CD14-positive monocyte (primary cell): ENCODE data around the gene MACROD2. TPM values are rescaled to one million over a fixed set of nuclear protein-coding genes. Genes with fewer than 3 reads are reported as not detected.

Experiments
- DNase-seq, 3 donors: peaks; one replicate each; pipeline ENCODE4 v3.0.0-alpha.2; 2011 to 2022
- H2AFZ ChIP-seq: 2 replicates; pipeline ENCODE4 v1.6.0; 2012; ENCODE audit warnings: mild to moderate bottlenecking, low read depth, low read length, inconsistent platforms; ENCODE audit not compliant: insufficient read depth, poor library complexity, severe bottlenecking
- H3K27ac ChIP-seq, 2 donors: 1 replicate in 1 of 2; 2 replicates in 1 of 2; pipeline ENCODE4 v1.5.1; 2012 to 2013; ENCODE audit warnings: low read length in 2 of 2, control low read depth in 1 of 2, inconsistent platforms in 1 of 2, low read depth in 1 of 2, mild to moderate bottlenecking in 1 of 2
- H3K27me3 ChIP-seq, 2 donors: one replicate each; pipeline versions ENCODE4 v1.6.0 to v1.6.1; 2011 to 2013; ENCODE audit warnings: low read length in 2 of 2; ENCODE audit not compliant: control insufficient read depth in 2 of 2, insufficient read depth in 2 of 2
- H3K36me3 ChIP-seq, 2 donors: replicated peaks in 1 of 2; 1 replicate in 1 of 2; 2 replicates in 1 of 2; pipeline versions ENCODE4 v1.5.1 to v1.6.1; 2012 to 2013; ENCODE audit warnings: low read length in 2 of 2, control low read depth in 1 of 2, inconsistent platforms in 1 of 2, mild to moderate bottlenecking in 1 of 2; ENCODE audit not compliant: insufficient read depth in 2 of 2, control insufficient read depth in 1 of 2
- H3K4me1 ChIP-seq, 2 donors: 1 replicate in 1 of 2; 2 replicates in 1 of 2; pipeline versions ENCODE4 v1.5.1 to v1.6.1; 2012 to 2013; ENCODE audit warnings: low read length in 2 of 2, control low read depth in 1 of 2, inconsistent platforms in 1 of 2, mild to moderate bottlenecking in 1 of 2, moderate library complexity in 1 of 2; ENCODE audit not compliant: insufficient read depth in 2 of 2, control insufficient read depth in 1 of 2
- H3K4me2 ChIP-seq: replicated peaks from 2 replicates; pipeline ENCODE3; 2012; ENCODE audit warnings: low read length, moderate library complexity, mild to moderate bottlenecking; ENCODE audit not compliant: poor library complexity, severe bottlenecking; ENCODE audit errors: extremely low read depth
- H3K4me3 ChIP-seq, 3 experiments: fragments of 200-600 bp in 1 of 3; sonication (generic) in 1 of 3; replicated peaks in 1 of 3; 1 replicate in 2 of 3; 2 replicates in 1 of 3; pipeline ENCODE4 v1.5.1; 2011 to 2013; ENCODE audit warnings: low read length in 3 of 3, mild to moderate bottlenecking in 3 of 3, control low read depth in 2 of 3, low read depth in 2 of 3, inconsistent platforms in 1 of 3, moderate library complexity in 1 of 3
- H3K79me2 ChIP-seq: 2 replicates; pipeline ENCODE4 v1.6.0; 2012; ENCODE audit warnings: mild to moderate bottlenecking, control low read depth, inconsistent platforms, low read length, moderate library complexity; ENCODE audit not compliant: insufficient read depth
- H3K9ac ChIP-seq: 2 replicates; pipeline ENCODE4 v1.6.0; 2017; ENCODE audit warnings: low read length, mild to moderate bottlenecking; ENCODE audit not compliant: insufficient read depth, poor library complexity, severe bottlenecking
- H3K9me3 ChIP-seq, 2 donors: replicated peaks in 1 of 2; 1 replicate in 1 of 2; 2 replicates in 1 of 2; pipeline versions ENCODE4 v1.5.1 to v1.6.1; 2012 to 2013; ENCODE audit warnings: low read length in 2 of 2, control low read depth in 1 of 2; ENCODE audit not compliant: control insufficient read depth in 1 of 2, insufficient read depth in 1 of 2
- H4K20me1 ChIP-seq: 2 replicates; pipeline ENCODE4 v1.6.0; 2012; ENCODE audit warnings: mild to moderate bottlenecking, low read length, control low read depth, moderate library complexity; ENCODE audit not compliant: insufficient read depth
- H3K27ac Mint-ChIP-seq, 7 donors: one replicate each; pipeline ENCODE4 v1.8.0; 2020; ENCODE audit warnings: mild to moderate bottlenecking in 7 of 7, mixed read lengths in 7 of 7, moderate library complexity in 6 of 7, inconsistent platforms in 2 of 7
- H3K27me3 Mint-ChIP-seq, 3 donors: one replicate each; pipeline ENCODE4 v1.8.0; 2021 to 2022; ENCODE audit warnings: low read depth in 3 of 3, mild to moderate bottlenecking in 3 of 3, mixed read lengths in 3 of 3, moderate library complexity in 3 of 3, inconsistent platforms in 1 of 3
- H3K36me3 Mint-ChIP-seq, 2 donors: one replicate each; pipeline ENCODE4 v1.8.0; 2020; ENCODE audit warnings: mixed read lengths in 2 of 2, inconsistent platforms in 1 of 2, mild to moderate bottlenecking in 1 of 2
- H3K4me1 Mint-ChIP-seq: one replicate; pipeline ENCODE4 v1.8.0; 2020; ENCODE audit warnings: mild to moderate bottlenecking, mixed read lengths
- H3K4me3 Mint-ChIP-seq, 2 donors: one replicate each; pipeline ENCODE4 v1.8.0; 2020; ENCODE audit warnings: mild to moderate bottlenecking in 2 of 2, mixed read lengths in 2 of 2, moderate library complexity in 1 of 2
- H3K9me3 Mint-ChIP-seq, 7 donors: one replicate each; pipeline ENCODE4 v1.8.0; 2020 to 2022; ENCODE audit warnings: mixed read lengths in 7 of 7, mild to moderate bottlenecking in 6 of 7, moderate library complexity in 6 of 7, inconsistent platforms in 2 of 7
- WGBS: methylation state at CpG from one replicate; pipeline ENCODE4 v1.1.5; 2013; ENCODE audit warnings: missing lambda C conversion rate; ENCODE audit not compliant: insufficient coverage; 5-methylcytosine and 5-hydroxymethylcytosine counted together
- intact Hi-C, 2 donors: fragments of 100-400 bp; cut with micrococcal nuclease; formaldehyde crosslinking; loops; one replicate each; pipeline versions ENCODE4 v1.15.0 to v1.15.1; 2023
- polyA plus RNA-seq, 3 donors: library from polyadenylated mRNA; depleted of rRNA in 1 of 3; unstranded in 2 of 3; stranded (reverse) in 1 of 3; fragments of 300-500 nt in 2 of 3; fragments of >200 nt in 1 of 3; fragmentation: Illumina TruSeq in 2 of 3; gene quantifications; 1 replicate in 2 of 3; 2 replicates in 1 of 3; pipeline ENCODE4 v1.2.3, GENCODE V29; 2012 to 2021
- TF ChIP-seq, protein P1 (sequence below): fragments of 200-600 bp; IDR thresholded peaks from one replicate; pipeline ENCODE4 v1.8.0; 2022; ENCODE audit warnings: antibody characterized with exemption, mild to moderate bottlenecking

MACROD2 gene
- polyA plus RNA-seq, 3 donors: 0.23 TPM; not detected in 2

DNA sequence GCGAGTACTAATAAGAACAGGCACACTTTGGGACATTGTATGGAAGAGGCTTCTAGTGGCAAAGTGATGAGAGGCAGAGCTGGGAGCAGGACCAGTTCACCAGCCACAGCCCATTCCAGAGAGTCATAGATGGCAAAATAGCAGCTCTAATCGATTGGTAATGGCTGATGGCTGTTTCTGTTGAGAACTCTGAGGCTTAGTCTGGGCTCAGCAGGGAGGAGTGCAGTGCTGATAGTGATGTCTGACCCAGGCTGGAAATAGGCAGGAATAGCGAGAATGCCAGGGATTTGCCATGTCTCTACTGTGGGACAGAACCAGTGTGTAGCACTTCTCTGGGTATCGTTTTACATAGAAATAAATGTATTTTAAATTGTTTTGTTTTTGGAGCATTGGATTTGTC lies 962.1 kb downstream of the MACROD2 start:
- Histone ChIP-seq H3K4me3 (no peak overlapping the region), H3K4me2 (no peak overlapping the region), H3K36me3 (no peaks in the 10 kb centered on the region), H3K79me2 (no peaks in the 10 kb centered on the region), H3K9ac (no peak overlapping the region), H3K27me3 (no peaks in the 10 kb centered on the region), H3K27ac (no peak overlapping the region), H3K4me1 (no peaks in the 10 kb centered on the region), H4K20me1 (no peaks in the 10 kb centered on the region), H3K9me3 (no peaks in the 10 kb centered on the region), H2AFZ (no peak overlapping the region)
- TF ChIP-seq, protein P1, sequence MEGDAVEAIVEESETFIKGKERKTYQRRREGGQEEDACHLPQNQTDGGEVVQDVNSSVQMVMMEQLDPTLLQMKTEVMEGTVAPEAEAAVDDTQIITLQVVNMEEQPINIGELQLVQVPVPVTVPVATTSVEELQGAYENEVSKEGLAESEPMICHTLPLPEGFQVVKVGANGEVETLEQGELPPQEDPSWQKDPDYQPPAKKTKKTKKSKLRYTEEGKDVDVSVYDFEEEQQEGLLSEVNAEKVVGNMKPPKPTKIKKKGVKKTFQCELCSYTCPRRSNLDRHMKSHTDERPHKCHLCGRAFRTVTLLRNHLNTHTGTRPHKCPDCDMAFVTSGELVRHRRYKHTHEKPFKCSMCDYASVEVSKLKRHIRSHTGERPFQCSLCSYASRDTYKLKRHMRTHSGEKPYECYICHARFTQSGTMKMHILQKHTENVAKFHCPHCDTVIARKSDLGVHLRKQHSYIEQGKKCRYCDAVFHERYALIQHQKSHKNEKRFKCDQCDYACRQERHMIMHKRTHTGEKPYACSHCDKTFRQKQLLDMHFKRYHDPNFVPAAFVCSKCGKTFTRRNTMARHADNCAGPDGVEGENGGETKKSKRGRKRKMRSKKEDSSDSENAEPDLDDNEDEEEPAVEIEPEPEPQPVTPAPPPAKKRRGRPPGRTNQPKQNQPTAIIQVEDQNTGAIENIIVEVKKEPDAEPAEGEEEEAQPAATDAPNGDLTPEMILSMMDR: no peak
- Mint-ChIP-seq H3K4me3 (no peak overlapping the region), H3K9me3 (peaks cover 1 to 10% (median 4%) of the 10 kb centered on the region in 7 donors), H3K36me3 (no peaks in the 10 kb centered on the region), H3K27me3 (peaks cover 0 to 4% (median 1%) of the 10 kb centered on the region in 3 donors), H3K4me1 (no peaks in the 10 kb centered on the region), H3K27ac (no peak overlapping the region)
- DNase-seq: no peak
- intact Hi-C loops: no loop called here
- WGBS: 79% methylated on average over 3 of the region's 4 CpGs

DNA sequence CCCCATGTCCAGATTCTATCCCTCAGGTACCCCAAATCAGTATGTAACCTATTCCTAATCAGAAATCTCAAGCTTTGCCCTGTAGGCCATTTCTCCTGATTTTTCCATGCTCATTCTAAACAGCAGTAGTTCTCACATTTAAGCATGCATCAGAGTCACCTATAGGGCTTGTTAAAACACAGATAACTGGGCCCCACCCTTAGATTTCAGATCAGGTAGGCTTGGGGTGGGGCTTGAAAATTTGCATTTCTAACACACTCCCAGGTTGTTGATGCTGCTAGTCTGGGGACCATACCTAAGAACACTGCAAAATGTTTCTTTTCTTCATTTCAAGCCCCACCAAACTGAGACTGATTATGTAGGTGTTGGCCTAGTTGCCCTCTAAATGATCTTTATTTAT lies 963.3 kb downstream of the MACROD2 start:
- Histone ChIP-seq H3K4me3 (no peak overlapping the region), H3K9ac (no peak overlapping the region), H3K79me2 (no peaks in the 10 kb centered on the region), H3K9me3 (no peaks in the 10 kb centered on the region), H3K4me1 (no peaks in the 10 kb centered on the region), H4K20me1 (no peaks in the 10 kb centered on the region), H3K4me2 (no peak overlapping the region), H3K36me3 (no peaks in the 10 kb centered on the region), H2AFZ (no peak overlapping the region), H3K27ac (no peak overlapping the region), H3K27me3 (no peaks in the 10 kb centered on the region)
- Mint-ChIP-seq H3K9me3 (peaks cover 1 to 13% (median 5%) of the 10 kb centered on the region in 7 donors), H3K27me3 (peaks cover 1 to 4% (median 4%) of the 10 kb centered on the region in 3 donors), H3K27ac (no peak overlapping the region), H3K4me1 (no peaks in the 10 kb centered on the region), H3K4me3 (no peak overlapping the region), H3K36me3 (no peaks in the 10 kb centered on the region)
- TF ChIP-seq, protein P1: no peak
- DNase-seq: no peak
- intact Hi-C loops: no loop called here
